ENCODE data around the gene SSTR5.
A peak's percentile ranks its signal among the peaks of the same experiment; 100 is the strongest.

Gene SSTR5

DNA sequence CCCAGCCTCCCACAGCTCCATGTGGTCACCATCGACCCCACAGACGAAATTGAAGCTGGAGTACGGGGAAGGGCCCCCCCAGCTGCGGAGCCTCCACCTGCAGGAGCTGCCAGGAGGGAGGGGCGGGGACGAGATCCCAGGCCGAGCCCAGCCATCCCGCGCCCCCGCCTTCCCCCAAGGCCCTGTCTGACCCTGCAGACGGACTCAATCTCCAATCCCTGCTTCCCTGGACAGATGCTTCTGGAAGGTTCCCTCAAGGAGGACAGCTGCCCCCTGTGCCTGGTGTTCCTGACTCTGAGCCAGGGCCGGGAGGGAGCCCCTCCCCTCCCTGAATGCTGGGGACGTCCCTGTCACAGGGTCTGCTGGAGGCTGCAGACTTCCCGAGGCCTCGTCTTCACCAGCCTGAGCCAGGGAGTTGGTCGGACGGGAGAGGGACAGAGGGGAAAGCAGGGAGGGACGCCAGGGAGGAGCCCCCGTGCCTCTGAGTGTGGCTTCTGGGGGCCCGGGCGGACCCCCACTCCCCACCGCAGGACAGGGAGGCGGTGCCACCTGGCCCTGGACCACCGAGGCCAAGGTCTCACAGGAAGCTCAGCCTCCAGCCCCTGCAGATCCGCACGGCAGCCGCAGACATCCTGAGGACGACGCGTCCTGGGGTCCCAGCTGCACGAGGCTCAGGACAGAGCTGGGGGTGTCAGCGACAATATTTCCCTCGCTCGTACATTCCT is 44.8 kb downstream of the SSTR5 start:
- DNase-seq (no peak), ATAC-seq (no peak)
- Mint-ChIP-seq H3K4me1 (no peaks in the 10 kb centered on the region), H3K27me3 (peaks cover 1% of the 10 kb centered on the region), H3K27ac (no peak overlapping the region), H3K4me3 (no peak overlapping the region), H3K36me3 (ENCODE audit: low read depth) (no peaks in the 10 kb centered on the region), H3K9me3 (no peaks in the 10 kb centered on the region)

GRCh38 chr16:1117926-1118325 is 45.4 kb downstream of the SSTR5 start:
- no peaks in the 10 kb centered on the region for H3K9me3 Mint-ChIP-seq
- DNase-seq (no peak), ATAC-seq (no peak)
- H3K36me3 Mint-ChIP-seq (ENCODE audit: low read depth), result no peaks in the 10 kb centered on the region
- no peaks in the 10 kb centered on the region for H3K27me3 Mint-ChIP-seq
- H3K4me3 Mint-ChIP-seq, result no peak overlapping the region
- no peak overlapping the region for H3K27ac Mint-ChIP-seq
- H3K4me1 Mint-ChIP-seq, result no peaks in the 10 kb centered on the region

GRCh38 chr16:1119129-1119528 is 46.6 kb downstream of the SSTR5 start:
- ATAC-seq (no peak), DNase-seq (no peak)
- Mint-ChIP-seq H3K4me1 (no peaks in the 10 kb centered on the region), H3K9me3 (no peaks in the 10 kb centered on the region), H3K27me3 (no peaks in the 10 kb centered on the region), H3K36me3 (ENCODE audit: low read depth) (no peaks in the 10 kb centered on the region), H3K27ac (no peak overlapping the region), H3K4me3 (no peak overlapping the region)

DNA sequence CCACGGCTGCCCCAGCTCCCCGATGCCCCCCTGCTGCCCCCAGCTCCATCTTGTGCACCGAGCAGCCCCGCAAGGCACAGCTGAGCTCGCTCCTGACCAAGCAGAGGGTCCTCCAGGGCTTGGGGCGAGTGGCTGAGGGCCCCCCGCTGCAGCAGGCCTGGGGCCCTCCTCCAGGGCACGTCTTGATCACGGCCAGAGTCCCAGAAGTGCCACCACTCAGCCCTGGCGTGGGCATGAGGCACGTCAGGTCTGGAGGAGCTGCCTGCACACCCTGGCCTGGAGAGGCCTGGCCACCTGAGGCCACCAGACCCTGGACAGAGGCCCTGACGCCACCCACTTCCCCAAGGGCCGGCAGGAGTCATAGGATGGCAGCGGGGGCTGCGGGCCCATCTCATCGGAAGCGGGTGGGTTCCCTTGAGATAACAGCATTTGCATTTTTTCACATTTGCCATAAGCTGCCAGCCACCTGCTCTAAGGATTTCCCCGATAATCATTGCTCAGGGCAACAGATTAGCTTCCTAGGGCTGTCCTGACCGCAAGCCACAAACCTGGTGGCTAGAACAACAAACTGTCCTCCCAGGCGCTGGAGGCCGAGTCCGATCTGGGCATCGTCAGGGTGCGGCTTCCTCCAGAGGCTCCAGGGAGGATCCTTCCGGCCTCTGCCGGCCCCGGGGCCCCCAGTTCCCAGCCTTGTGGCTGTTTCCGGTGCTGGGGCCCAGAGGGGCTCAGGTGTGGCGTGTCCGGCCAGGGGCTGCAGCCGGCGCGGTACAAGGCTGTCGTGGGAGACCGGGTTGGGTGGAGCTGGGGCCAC is 47.4 kb downstream of the SSTR5 start:
- no peak for ATAC-seq

DNA sequence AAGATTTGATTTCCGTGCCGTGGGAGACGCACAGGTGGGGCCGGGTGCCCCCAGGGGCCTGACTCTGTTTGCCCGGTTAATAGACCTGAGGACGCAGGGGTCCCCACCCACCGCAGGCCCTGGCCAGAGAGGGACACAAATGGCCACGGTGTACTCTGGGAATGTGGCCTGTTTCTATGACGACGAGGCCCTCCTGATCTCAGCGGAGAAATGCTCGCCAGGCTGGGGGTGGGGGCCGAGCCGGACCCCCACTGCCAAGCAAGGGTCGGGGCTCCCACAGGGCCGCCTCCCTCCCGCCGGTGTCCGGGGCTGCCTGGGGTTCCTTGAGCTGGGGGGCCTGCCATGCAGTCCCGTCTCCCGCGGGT is 48.0 kb downstream of the SSTR5 start:
- no peak for ATAC-seq
- Mint-ChIP-seq H3K9me3 (no peaks in the 10 kb centered on the region), H3K36me3 (ENCODE audit: low read depth) (no peaks in the 10 kb centered on the region), H3K4me3 (no peak overlapping the region), H3K27me3 (no peaks in the 10 kb centered on the region), H3K4me1 (no peaks in the 10 kb centered on the region), H3K27ac (no peak overlapping the region)
- no peak for DNase-seq

More for the DNA sequence above, 47.4 kb downstream of the SSTR5 start:
- Mint-ChIP-seq H3K36me3 (ENCODE audit: low read depth) (no peaks in the 10 kb centered on the region), H3K27me3 (no peaks in the 10 kb centered on the region), H3K4me3 (no peak overlapping the region), H3K4me1 (no peaks in the 10 kb centered on the region), H3K27ac (no peak overlapping the region), H3K9me3 (no peaks in the 10 kb centered on the region)
- DNase-seq, result no peak

GRCh38 chr16:1121009-1121408 is 48.5 kb downstream of the SSTR5 start:
- Mint-ChIP-seq H3K27me3 (no peaks in the 10 kb centered on the region), H3K9me3 (no peaks in the 10 kb centered on the region), H3K36me3 (ENCODE audit: low read depth) (no peaks in the 10 kb centered on the region), H3K27ac (no peak overlapping the region), H3K4me3 (no peak overlapping the region), H3K4me1 (no peaks in the 10 kb centered on the region)
- no peak for ATAC-seq
- no peak for DNase-seq

DNA sequence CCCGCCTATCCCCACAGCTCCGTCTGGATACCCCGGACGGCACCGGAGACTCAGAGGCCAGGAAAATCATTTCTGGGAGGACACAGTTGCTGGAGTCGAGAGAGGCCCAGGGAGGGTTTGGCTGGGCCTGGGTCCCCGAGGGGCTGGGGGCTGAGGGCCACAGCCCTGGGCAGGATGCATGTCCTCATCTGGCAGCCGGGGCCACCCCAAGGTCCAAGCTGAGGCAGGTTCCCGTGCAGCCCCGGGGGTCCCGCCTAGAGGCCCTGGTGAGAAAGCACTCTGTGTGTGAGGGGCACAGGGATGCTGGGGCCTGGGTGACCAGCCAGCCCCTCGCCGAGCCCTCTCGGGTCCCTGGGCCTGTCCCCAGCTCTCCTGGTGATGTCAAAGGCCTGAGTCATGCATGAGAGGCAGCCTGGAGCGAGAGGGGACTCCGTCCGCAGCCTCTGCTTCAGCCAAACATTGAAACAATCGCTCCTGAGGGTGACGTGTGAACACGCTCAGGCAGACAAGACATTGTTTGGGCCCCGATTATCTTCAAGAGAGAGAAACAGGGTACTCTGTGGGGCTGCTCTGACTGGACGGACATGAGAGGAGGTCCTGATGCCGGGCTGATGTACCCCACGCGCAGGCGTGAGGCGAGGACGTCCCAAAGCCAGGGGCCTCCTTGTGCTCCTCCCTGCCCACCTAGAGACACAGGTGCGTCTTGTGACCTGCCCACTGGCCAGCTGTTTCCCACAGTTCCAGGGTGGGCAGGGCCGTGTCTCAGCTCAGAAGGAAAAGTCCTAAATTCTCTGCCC is 49.3 kb downstream of the SSTR5 start:
- DNase-seq (no peak), ATAC-seq (no peak)
- Mint-ChIP-seq H3K4me3 (no peak overlapping the region), H3K27me3 (no peaks in the 10 kb centered on the region), H3K9me3 (no peaks in the 10 kb centered on the region), H3K4me1 (no peaks in the 10 kb centered on the region), H3K27ac (no peak overlapping the region), H3K36me3 (ENCODE audit: low read depth) (no peaks in the 10 kb centered on the region)

DNA sequence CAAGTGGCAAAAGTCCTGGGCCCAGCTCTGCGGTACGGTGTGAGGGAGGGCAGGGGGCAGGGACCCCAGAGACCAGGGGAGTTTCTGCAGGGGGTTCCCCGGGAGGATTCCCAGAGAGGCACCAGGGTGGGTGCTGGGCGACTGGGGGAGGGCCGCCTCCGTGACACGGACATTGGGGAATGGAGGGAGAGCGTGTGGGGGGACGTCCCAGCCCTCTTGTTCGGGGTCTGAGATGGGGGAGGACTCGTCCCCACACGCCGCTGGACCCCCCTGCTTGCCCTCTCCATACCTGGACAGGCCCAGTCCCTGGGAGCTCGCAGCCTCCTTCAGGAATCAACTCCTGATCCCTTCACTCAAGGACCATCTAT is 49.8 kb downstream of the SSTR5 start:
- no peak for ATAC-seq
- H3K36me3 Mint-ChIP-seq (ENCODE audit: low read depth), result no peaks in the 10 kb centered on the region
- H3K4me3 Mint-ChIP-seq, result no peak overlapping the region
- H3K4me1 Mint-ChIP-seq, result no peaks in the 10 kb centered on the region
- H3K27me3 Mint-ChIP-seq, result no peaks in the 10 kb centered on the region
- no peak overlapping the region for H3K27ac Mint-ChIP-seq
- DNase-seq, result no peak
- no peaks in the 10 kb centered on the region for H3K9me3 Mint-ChIP-seq

- ATAC-seq (no peak), DNase-seq (no peak)
- Mint-ChIP-seq H3K27me3 (no peaks in the 10 kb centered on the region), H3K36me3 (ENCODE audit: low read depth) (no peaks in the 10 kb centered on the region), H3K9me3 (no peaks in the 10 kb centered on the region), H3K4me3 (no peak overlapping the region), H3K27ac (no peak overlapping the region), H3K4me1 (no peaks in the 10 kb centered on the region)
Measured at GRCh38 chr16:1123525-1124230, 51.1 kb downstream of the SSTR5 start.

DNA sequence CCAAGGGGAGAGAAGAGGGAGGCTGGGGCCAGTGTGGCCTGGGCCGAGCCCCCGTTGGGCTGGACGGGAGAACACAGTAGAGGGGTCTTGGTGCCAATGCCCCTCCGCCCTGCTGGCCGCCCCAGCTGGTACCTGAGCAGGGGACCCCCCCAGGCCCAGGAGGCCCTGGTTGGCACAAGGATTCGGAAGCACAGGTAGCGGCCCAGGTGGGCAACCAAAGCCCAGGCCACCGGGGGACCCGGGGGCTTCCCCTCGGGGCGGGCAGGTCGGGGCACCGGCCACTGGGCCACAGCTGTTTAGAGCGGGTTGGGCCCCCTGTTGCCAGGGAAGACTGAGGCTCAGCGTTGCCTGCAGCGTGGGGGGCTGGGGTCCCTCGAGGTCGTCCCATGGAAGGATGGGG is 51.7 kb downstream of the SSTR5 start:
- Mint-ChIP-seq H3K27ac (no peak overlapping the region), H3K9me3 (no peaks in the 10 kb centered on the region), H3K27me3 (no peaks in the 10 kb centered on the region), H3K36me3 (ENCODE audit: low read depth) (no peaks in the 10 kb centered on the region), H3K4me1 (no peaks in the 10 kb centered on the region), H3K4me3 (no peak overlapping the region)
- DNase-seq (no peak), ATAC-seq (no peak)

GRCh38 chr16:1124795-1125194 is 52.2 kb downstream of the SSTR5 start:
- ATAC-seq (no peak), DNase-seq (no peak)
- Mint-ChIP-seq H3K4me1 (no peaks in the 10 kb centered on the region), H3K36me3 (ENCODE audit: low read depth) (no peaks in the 10 kb centered on the region), H3K27ac (no peak overlapping the region), H3K4me3 (no peak overlapping the region), H3K9me3 (no peaks in the 10 kb centered on the region), H3K27me3 (no peaks in the 10 kb centered on the region)

GRCh38 chr16:1125471-1125870 is 52.9 kb downstream of the SSTR5 start:
- H3K4me3 Mint-ChIP-seq, result no peak overlapping the region
- no peaks in the 10 kb centered on the region for H3K4me1 Mint-ChIP-seq
- peak; percentile 34 for DNase-seq
- H3K36me3 Mint-ChIP-seq (ENCODE audit: low read depth), result no peaks in the 10 kb centered on the region
- peak; percentile 29 for ATAC-seq
- no peaks in the 10 kb centered on the region for H3K9me3 Mint-ChIP-seq
- H3K27ac Mint-ChIP-seq, result no peak overlapping the region
- H3K27me3 Mint-ChIP-seq, result no peaks in the 10 kb centered on the region

DNA sequence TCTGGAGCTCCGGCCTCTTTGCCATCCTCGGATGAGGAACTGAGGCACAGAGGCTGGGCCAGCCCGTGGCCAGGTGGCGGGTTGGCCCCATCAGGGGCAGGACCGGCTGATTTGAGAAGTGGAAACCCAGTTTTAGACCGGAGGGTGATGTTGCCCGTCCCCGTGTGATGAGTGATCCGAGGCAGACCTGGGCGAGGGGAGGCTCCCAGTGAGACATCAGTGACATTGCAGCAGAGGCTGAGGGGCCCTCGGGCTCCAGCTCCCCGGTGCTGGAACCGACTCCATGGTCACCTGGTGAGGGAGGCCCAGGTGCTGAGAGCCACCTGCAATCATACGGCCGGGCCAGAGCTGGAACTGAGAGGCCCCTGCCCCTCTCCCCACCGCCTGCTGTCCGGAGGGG is 53.5 kb downstream of the SSTR5 start:
- Mint-ChIP-seq H3K36me3 (ENCODE audit: low read depth) (no peaks in the 10 kb centered on the region), H3K9me3 (no peaks in the 10 kb centered on the region), H3K4me3 (no peak overlapping the region), H3K4me1 (no peaks in the 10 kb centered on the region), H3K27ac (no peak overlapping the region), H3K27me3 (no peaks in the 10 kb centered on the region)
- ATAC-seq (no peak), DNase-seq (no peak)

- no peaks in the 10 kb centered on the region for H3K36me3 Mint-ChIP-seq (ENCODE audit: low read depth)
Measured at GRCh38 chr16:1126586-1126985, 54.0 kb downstream of the SSTR5 start.

More at GRCh38 chr16:1126586-1126985, 54.0 kb downstream of the SSTR5 start:
- Mint-ChIP-seq H3K9me3 (no peaks in the 10 kb centered on the region), H3K4me1 (no peaks in the 10 kb centered on the region), H3K4me3 (no peak overlapping the region), H3K27ac (no peak overlapping the region), H3K27me3 (no peaks in the 10 kb centered on the region)
- ATAC-seq (no peak), DNase-seq (no peak)

Data from activated naive CD8-positive, alpha-beta T cell treated with anti-CD3 and anti-CD28 coated beads, Interleukin-2, amount 50 U/mL, for 24 hours (primary cell).